A549 (cell line): ENCODE data around the gene TP73. TPM values are rescaled to one million over a fixed set of nuclear protein-coding genes. Genes with fewer than 3 reads are reported as not detected.

Experiments used
- ATAC-seq, 2 experiments: fragments of 200-7000 bp in 1 of 2; fragments of >200 bp in 1 of 2; cut with Nextera tagmentation in 1 of 2; cut with Tn5 transposase in 1 of 2; 3 replicates each; pipeline versions ENCODE4 v1.8.0 to v1.9.1; 2018 to 2020; ENCODE audit warnings: mild to moderate bottlenecking in 1 of 2, moderate library complexity in 1 of 2
- CTCF ChIA-PET: fragments of 300-600 bp; sonication (Branson Sonifier 250); formaldehyde crosslinking; extraction: SDS; loops from one replicate; lab custom pipeline; 2021; ENCODE audit warnings: antibody characterized with exemption, inconsistent platforms; lab: Yijun Ruan, JAX
- POLR2A ChIA-PET: fragments of 350-600 bp; formaldehyde crosslinking; extraction: SDS; loops from one replicate; lab custom pipeline; 2021; ENCODE audit warnings: antibody characterized with exemption, inconsistent platforms; lab: Yijun Ruan, JAX
- DNase-seq, 2 experiments: peaks; one replicate each; pipeline versions ENCODE4 v3.0.0 to v3.0.0-alpha.2; 2011 to 2016; ENCODE audit warnings: low read depth in 1 of 2, low spot score in 1 of 2
- FAIRE-seq: peaks from 2 replicates; lab custom pipeline; 2011; peaks lifted over from hg19 to GRCh38; lab: Jason Lieb, UNC
- H3K27ac ChIP-seq, 2 experiments: fragments of >200 bp; sonication (Bioruptor Twin); formaldehyde crosslinking; 3 replicates each; pipeline ENCODE4 v1.5.1; 2016 to 2017
- H3K4me1 ChIP-seq: fragments of >200 bp; sonication (Bioruptor Twin); formaldehyde crosslinking; 3 replicates; pipeline ENCODE4 v1.6.1; 2016
- H3K4me2 ChIP-seq: fragments of >200 bp; sonication (Bioruptor Twin); formaldehyde crosslinking; 3 replicates; pipeline ENCODE4 v1.6.1; 2016
- H3K4me3 ChIP-seq: fragments of >200 bp; sonication (Bioruptor Twin); formaldehyde crosslinking; 3 replicates; pipeline ENCODE4 v1.5.1; 2016
- H3K9me3 ChIP-seq: fragments of >200 bp; sonication (Bioruptor Twin); formaldehyde crosslinking; 3 replicates; pipeline ENCODE4 v1.6.1; 2016
- BHLHE40 ChIP-seq: IDR thresholded peaks from 2 replicates; pipeline ENCODE4 v1.6.1; 2012; ENCODE audit warnings: low read depth, low read length, inconsistent platforms
- CEBPB ChIP-seq, 2 experiments: fragments of >200 bp in 1 of 2; sonication (Bioruptor Twin) in 1 of 2; formaldehyde crosslinking in 1 of 2; IDR thresholded peaks; 2 replicates each; pipeline ENCODE4 v1.6.1; 2012 to 2016
- CHD2 ChIP-seq: fragments of 150-350 bp; IDR thresholded peaks from 2 replicates; pipeline ENCODE4 v1.6.1; 2014; ENCODE audit warnings: low read length; ENCODE audit not compliant: partially characterized antibody
- CTCF ChIP-seq: fragments of >200 bp; sonication (Bioruptor Twin); formaldehyde crosslinking; IDR thresholded peaks from 3 replicates; pipeline ENCODE4 v1.5.1; 2016
- EHMT2 ChIP-seq: fragments of 200-600 bp; sonication (generic); IDR thresholded peaks from 2 replicates; pipeline ENCODE4 v1.6.1; 2016; ENCODE audit warnings: antibody characterized with exemption, low read depth, mild to moderate bottlenecking, moderate library complexity
- FOSL2 ChIP-seq, 2 experiments: fragments of 450-650 bp in 1 of 2; fragments of >200 bp in 1 of 2; sonication (Bioruptor Twin) in 1 of 2; formaldehyde crosslinking; IDR thresholded peaks; 2 replicates each; pipeline versions ENCODE4 v1.5.0 to v1.6.1; 2016 to 2020; ENCODE audit warnings: mild to moderate bottlenecking in 1 of 2, moderate library complexity in 1 of 2
- FOXS1 ChIP-seq: fragments of 250-450 bp; sonication (Bioruptor Pico); IDR thresholded peaks from 2 replicates; pipeline ENCODE4 v1.5.0; 2020; ENCODE audit warnings: mild to moderate bottlenecking, moderate library complexity
- GATA3 ChIP-seq: IDR thresholded peaks from 2 replicates; pipeline ENCODE4 v1.6.1; 2012; ENCODE audit warnings: borderline replicate concordance
- HDAC2 ChIP-seq: fragments of 200-600 bp; sonication (generic); IDR thresholded peaks from 2 replicates; pipeline ENCODE4 v1.6.1; 2016
- HES2 ChIP-seq: fragments of >200 bp; sonication (Bioruptor Twin); formaldehyde crosslinking; IDR thresholded peaks from 2 replicates; pipeline ENCODE4 v1.6.1; 2016
- HMGXB4 ChIP-seq: fragments of 250-450 bp; sonication (Bioruptor Pico); IDR thresholded peaks from 2 replicates; pipeline ENCODE4 v1.5.0; 2021; ENCODE audit warnings: mild to moderate bottlenecking, moderate library complexity, borderline replicate concordance
- HOXA7 ChIP-seq: fragments of 250-450 bp; sonication (Bioruptor Pico); IDR thresholded peaks from 2 replicates; pipeline ENCODE4 v1.5.0; 2020; ENCODE audit warnings: mild to moderate bottlenecking, moderate library complexity
- KDM1A ChIP-seq: fragments of 200-600 bp; sonication (generic); IDR thresholded peaks from 2 replicates; pipeline ENCODE4 v1.6.1; 2016; ENCODE audit warnings: low read depth, mild to moderate bottlenecking
- MAFK ChIP-seq: fragments of 450-650 bp; IDR thresholded peaks from 2 replicates; pipeline ENCODE4 v1.6.1; 2014; ENCODE audit not compliant: partially characterized antibody
- MAX ChIP-seq: IDR thresholded peaks from 2 replicates; pipeline ENCODE4 v1.6.1; 2012
- NFE2L2 ChIP-seq: fragments of 150-350 bp; conservative IDR thresholded peaks from 2 replicates; pipeline ENCODE4 v1.6.1; 2014; ENCODE audit warnings: low read length
- POLR2A ChIP-seq: IDR thresholded peaks from 2 replicates; pipeline ENCODE4 v1.6.1; 2012; ENCODE audit warnings: mild to moderate bottlenecking, low read length
- POLR2AphosphoS2 ChIP-seq: conservative IDR thresholded peaks from 2 replicates; pipeline ENCODE4 v1.6.1; 2012; ENCODE audit warnings: low read length, improper control_type of control experiment, inconsistent platforms
- RAD21 ChIP-seq, 2 experiments: fragments of >200 bp in 1 of 2; sonication (Bioruptor Twin) in 1 of 2; formaldehyde crosslinking in 1 of 2; IDR thresholded peaks in 1 of 2; conservative IDR thresholded peaks in 1 of 2; 2 replicates in 1 of 2; 3 replicates in 1 of 2; pipeline ENCODE4 v1.6.1; 2012 to 2018; ENCODE audit warnings: inconsistent platforms in 1 of 2
- RARB ChIP-seq: fragments of 250-450 bp; sonication (Bioruptor Pico); IDR thresholded peaks from 2 replicates; pipeline ENCODE4 v1.8.0; 2021; ENCODE audit warnings: mild to moderate bottlenecking, moderate library complexity
- REST ChIP-seq: fragments of 200-600 bp; sonication (generic); IDR thresholded peaks from 2 replicates; pipeline ENCODE4 v1.6.1; 2016; ENCODE audit warnings: antibody characterized with exemption, mild to moderate bottlenecking, moderate library complexity
- RFX5 ChIP-seq: fragments of 450-650 bp; IDR thresholded peaks from 2 replicates; pipeline ENCODE4 v1.7.1; 2014; ENCODE audit warnings: antibody characterized with exemption, mild to moderate bottlenecking, moderate library complexity
- SMC3 ChIP-seq: fragments of >200 bp; sonication (Bioruptor Twin); formaldehyde crosslinking; IDR thresholded peaks from 3 replicates; pipeline ENCODE4 v1.6.1; 2018; ENCODE audit warnings: inconsistent platforms
- ZNF302 ChIP-seq: fragments of 250-450 bp; sonication (Bioruptor Pico); IDR thresholded peaks from 2 replicates; pipeline ENCODE4 v1.9.0; 2021; ENCODE audit warnings: inconsistent platforms, mild to moderate bottlenecking, moderate library complexity
- ZSCAN20 ChIP-seq: fragments of 250-450 bp; sonication (Bioruptor Pico); IDR thresholded peaks from 2 replicates; pipeline ENCODE4 v1.8.0; 2022; ENCODE audit warnings: mild to moderate bottlenecking, moderate library complexity
- WGBS: methylation state at CpG from one replicate; pipeline ENCODE4 v1.1.6; 2017; ENCODE audit errors: missing lambda C conversion rate; 5-methylcytosine and 5-hydroxymethylcytosine counted together
- polyA plus RNA-seq, 4 experiments: library from polyadenylated mRNA; depleted of rRNA in 3 of 4; stranded (reverse); fragments of >200 nt; fragmentation: RNase III in 1 of 4; extraction: RNeasy Plus Mini Kit Qiagen cat#74134 plus additional on column Dnase treatment in 1 of 4; gene quantifications; 2 replicates in 3 of 4; 3 replicates in 1 of 4; pipeline ENCODE4 v1.2.3, GENCODE V29; 2011 to 2017

Gene TP73
- polyA plus RNA-seq, 2 of the 4 experiments (the other 2 are of a cell fraction) = 0.01 to 0.25 TPM

GRCh38 chr1:3677484-3677883 lies 25.2 kb downstream of the TP73 start:
- Histone ChIP-seq H3K27ac (no peak overlapping the region), H3K4me3 (no peak overlapping the region), H3K4me2 (no peak overlapping the region), H3K4me1 (no peaks in the 10 kb centered on the region), H3K9me3 (no peaks in the 10 kb centered on the region)
- FAIRE-seq (no peak), ATAC-seq (no peak), DNase-seq (no peak)
- no peak for TF ChIP-seq BHLHE40
- TF ChIP-seq CTCF = no peak
- no peak for TF ChIP-seq POLR2A
- no peak for TF ChIP-seq CEBPB (IDR thresholded peaks at IDR 0.05)
- TF ChIP-seq RAD21 (conservative IDR thresholded peaks at IDR 0.05 in 1 of 2, IDR thresholded peaks at IDR 0.05 in 1 of 2) = no peak
- no peak for TF ChIP-seq RARB (CRISPR knock-in tag)
- no peak for TF ChIP-seq HES2
- no peak for TF ChIP-seq POLR2AphosphoS2
- no peak for TF ChIP-seq HDAC2
- no peak for TF ChIP-seq ZNF302 (CRISPR knock-in tag)
- TF ChIP-seq ZSCAN20 = no peak
- no peak for TF ChIP-seq CHD2
- TF ChIP-seq RFX5 = no peak
- TF ChIP-seq MAFK = no peak
- no peak for TF ChIP-seq REST
- no peak for TF ChIP-seq EHMT2
- ChIA-PET CTCF (interaction anchor here (1.3 kb wide), 1 partner anchor 18 kb away, joined by 5 read pairs; no protein-coding TSS in a partner anchor), POLR2A (no interaction called here)
- 58% methylated on average over 5 of the region's 5 CpGs for WGBS

GRCh38 chr1:3678361-3679097 lies 26.2 kb downstream of the TP73 start:
- no peak overlapping the region for H3K4me3 ChIP-seq
- H3K4me1 ChIP-seq = no peaks in the 10 kb centered on the region
- DNase-seq = no peak
- TF ChIP-seq REST (no peak), HOXA7 (CRISPR knock-in tag) (no peak), MAX (no peak), KDM1A (no peak), GATA3 (no peak), NFE2L2 (no peak), FOSL2 (IDR thresholded peaks at IDR 0.05) (no peak), FOSL2 (CRISPR knock-in tag; IDR thresholded peaks at IDR 0.05) (no peak), SMC3 (no peak), FOXS1 (CRISPR knock-in tag) (no peak), HMGXB4 (no peak)
- H3K9me3 ChIP-seq = no peaks in the 10 kb centered on the region
- no peak for FAIRE-seq
- no peak; a peak in 1 of 6 replicates for ATAC-seq
- no CpG with 5 or more reads among the region's 21 CpGs for WGBS
- no peak overlapping the region for H3K27ac ChIP-seq
- H3K4me2 ChIP-seq = no peak overlapping the region
- ChIA-PET CTCF (no interaction called here), POLR2A (no interaction called here)
